HG03108 (cell line): ENCODE measurements around the gene HOXB9.

Experiments
- ATAC-seq: cut with Tn5 transposase; IDR thresholded peaks from one replicate; pipeline ENCODE4 v1.9.1; 2021; ENCODE audit warnings: moderate library complexity; ENCODE audit not compliant: unreplicated experiment

The HOXB9 gene

DNA sequence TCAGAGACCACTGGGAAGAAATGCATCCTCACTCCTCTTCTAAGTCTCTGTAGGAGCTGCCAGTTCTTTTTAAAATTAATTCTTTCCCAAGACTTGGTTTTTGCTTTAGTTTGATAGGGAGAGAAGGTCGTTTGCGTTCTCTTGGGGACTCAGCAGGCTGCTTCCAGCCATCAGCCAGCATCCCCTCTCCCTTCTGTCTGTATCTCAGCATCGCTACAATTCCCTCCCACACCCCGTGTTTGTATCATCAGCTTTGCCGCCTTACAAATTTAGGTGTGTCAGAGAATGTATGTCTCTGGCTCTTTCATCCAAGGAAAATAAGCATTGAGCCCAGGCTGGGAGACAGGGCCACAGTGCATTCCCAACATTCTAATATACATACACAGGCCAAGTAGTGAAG, 26.8 kb downstream of the HOXB9 start:
- no peak for ATAC-seq

DNA sequence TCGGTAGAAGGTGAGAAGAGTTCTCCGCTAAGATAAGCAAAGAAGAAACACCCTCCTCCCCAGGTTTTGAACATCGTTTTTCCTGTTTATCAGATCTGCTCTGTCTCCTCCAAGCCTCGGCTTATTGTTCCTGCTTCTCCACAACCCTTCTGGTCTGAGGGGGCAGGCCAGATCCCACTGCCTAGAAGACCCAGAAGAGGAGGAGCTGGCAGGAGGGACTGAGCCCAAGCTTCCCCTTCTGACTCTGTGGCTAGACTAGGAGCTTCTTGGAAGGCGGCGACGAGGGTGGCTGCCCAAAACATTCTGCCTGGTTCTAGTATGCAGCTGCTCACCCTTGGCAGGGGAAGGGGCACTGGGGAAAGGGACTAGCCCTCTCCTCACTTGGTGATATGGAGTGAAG, 27.4 kb downstream of the HOXB9 start:
- ATAC-seq: no peak

DNA sequence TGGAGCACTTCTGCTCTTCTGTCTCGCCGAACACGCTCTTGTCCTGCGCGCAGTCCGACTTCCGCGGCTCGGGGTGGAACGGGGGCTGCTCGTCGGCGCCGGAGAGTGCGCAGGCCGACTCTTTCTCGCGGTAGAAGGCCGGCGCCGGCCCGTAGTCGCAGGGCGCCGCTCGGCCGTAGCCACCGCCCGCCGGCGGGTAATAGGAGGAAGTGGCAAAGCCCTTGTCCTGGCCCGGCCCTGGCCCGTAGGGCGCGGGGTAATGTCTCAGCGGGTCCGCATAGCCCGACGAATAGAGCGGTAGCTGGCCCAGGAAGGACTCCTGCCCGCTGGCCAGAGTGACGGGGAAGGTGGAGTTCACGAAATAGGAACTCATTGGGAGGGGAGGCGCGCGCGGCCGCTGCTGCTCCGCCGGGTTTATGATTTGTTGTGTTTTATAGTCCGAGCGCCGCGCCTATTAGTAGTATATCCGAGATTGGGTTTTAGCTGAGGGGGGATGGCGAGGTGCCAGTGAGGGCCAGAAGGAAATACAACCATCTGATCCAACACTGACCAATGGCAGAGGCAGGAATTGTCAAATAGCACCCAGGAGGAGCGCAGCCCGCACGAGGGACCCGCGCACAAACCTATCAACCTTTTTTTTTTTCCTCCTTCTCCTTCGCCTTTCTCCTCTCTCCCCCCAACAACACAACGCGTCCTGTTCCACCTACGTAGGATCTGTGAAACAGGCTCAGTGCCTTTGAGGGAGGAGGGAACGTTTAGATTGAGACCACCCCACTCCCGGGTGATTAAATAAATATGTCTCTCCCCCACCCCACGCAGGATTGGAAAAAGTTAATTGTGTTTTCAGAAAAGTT, 28.2 kb downstream of the HOXB9 start:
- ATAC-seq: no peak

GRCh38 chr17:48597528-48597777, 28.7 kb downstream of the HOXB9 start:
- ATAC-seq: no peak

GRCh38 chr17:48596735-48597527, 29.2 kb downstream of the HOXB9 start:
- ATAC-seq: no peak

GRCh38 chr17:48596000-48596734, 30.0 kb downstream of the HOXB9 start:
- ATAC-seq: no peak

- ATAC-seq: no peak
These were observed 30.7 kb downstream of the HOXB9 start for GRCh38 chr17:48595278-48595999.

DNA sequence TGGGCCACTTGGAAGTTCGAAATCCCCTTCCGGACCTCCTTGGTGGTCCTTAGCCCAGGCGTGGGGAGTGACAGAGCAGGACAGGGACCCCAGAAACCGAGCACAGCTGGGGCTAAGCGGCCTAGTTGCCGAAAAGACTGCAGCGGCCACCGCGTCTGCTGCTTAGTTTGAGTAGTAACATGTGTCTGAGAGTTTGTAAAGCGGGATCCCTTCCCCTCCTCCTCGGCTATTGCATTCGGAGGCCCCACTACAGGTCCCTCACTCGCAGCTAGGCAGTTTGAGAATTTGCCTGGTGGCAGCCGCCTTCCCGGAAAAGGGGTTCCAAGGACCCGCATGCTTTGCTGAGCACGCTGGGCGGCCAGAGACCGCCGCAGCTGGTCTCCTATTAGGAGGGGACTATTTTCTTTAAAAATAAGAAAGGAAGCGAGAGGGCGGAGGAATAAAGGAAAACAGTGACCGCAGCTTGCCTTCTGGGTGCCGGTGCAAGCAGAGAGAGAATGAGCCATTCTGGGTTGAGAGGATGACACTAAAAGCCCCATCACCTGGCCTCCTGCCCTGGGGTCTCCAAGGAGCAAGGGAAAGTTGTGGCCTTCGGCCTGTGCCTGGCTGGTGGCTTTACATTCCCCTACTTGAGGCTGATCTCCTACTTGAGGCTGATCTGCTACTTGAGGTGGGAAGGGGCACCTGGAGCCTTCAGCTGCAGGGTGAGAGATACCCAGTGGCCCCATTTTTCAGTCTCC, 31.4 kb downstream of the HOXB9 start:
- no peak for ATAC-seq

DNA sequence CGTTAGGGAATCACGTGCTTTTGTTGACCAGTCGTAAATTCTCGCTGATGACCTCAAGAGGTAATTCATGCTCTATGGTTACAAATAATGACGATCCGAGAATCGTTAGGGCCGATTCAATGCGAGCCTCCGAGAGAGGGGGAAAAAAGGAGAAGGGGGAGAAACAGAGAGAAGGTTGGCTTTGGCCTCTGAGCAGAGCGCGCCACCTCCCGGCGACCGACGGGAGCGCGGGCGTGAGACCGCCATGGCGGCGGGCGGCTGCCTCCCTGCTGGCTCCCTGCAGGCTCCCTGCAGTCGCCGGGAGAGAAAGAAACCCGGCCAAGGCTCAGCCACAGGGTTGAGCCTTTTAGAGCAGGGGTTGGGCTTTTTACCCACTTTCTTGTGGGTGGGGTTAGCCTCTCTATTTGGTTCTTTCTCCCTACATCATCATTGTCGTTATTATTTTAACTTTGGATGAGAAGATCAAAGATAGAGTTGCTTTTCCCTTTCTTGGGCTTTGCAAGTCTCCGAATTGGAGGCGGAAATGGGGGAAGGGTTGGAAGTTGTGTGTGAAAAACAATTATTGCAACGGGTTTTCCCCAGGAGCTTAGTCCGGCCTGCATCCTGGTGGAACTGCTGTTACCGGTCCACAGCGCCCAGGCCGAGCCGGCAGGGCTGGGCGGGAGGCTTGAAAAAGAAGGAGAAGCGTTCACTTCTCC, 32.2 kb downstream of the HOXB9 start:
- ATAC-seq: no peak

- no peak for ATAC-seq
These were observed 32.9 kb downstream of the HOXB9 start, which contains the start of gene HOXB5 for GRCh38 chr17:48593126-48593829. HOXB5 (minus strand) TSS chr17:48593779; CDS start chr17:48593682, 97 bp downstream.

- no peak for ATAC-seq
These were observed 33.6 kb downstream of the HOXB9 start for GRCh38 chr17:48592577-48592976.

DNA sequence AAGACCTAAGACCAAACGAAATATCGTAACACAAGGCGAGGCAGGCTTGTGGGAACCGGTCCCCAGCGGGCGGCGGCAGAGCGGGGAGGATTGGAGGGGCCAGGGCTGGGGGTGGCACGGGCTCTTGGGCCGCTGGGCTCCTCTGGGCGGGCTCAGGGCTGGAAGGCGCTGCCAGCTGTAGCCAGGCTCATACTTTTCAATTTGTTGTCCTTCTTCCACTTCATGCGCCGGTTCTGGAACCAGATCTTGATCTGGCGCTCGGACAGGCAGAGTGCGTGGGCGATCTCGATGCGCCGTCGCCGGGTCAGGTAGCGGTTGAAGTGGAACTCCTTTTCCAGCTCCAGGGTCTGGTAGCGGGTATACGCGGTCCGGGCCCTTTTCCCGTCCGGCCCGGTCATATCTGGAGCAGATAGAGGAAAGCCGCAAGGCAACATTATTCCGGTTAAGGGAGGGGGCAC, 34.1 kb downstream of the HOXB9 start:
- ATAC-seq: no peak

DNA sequence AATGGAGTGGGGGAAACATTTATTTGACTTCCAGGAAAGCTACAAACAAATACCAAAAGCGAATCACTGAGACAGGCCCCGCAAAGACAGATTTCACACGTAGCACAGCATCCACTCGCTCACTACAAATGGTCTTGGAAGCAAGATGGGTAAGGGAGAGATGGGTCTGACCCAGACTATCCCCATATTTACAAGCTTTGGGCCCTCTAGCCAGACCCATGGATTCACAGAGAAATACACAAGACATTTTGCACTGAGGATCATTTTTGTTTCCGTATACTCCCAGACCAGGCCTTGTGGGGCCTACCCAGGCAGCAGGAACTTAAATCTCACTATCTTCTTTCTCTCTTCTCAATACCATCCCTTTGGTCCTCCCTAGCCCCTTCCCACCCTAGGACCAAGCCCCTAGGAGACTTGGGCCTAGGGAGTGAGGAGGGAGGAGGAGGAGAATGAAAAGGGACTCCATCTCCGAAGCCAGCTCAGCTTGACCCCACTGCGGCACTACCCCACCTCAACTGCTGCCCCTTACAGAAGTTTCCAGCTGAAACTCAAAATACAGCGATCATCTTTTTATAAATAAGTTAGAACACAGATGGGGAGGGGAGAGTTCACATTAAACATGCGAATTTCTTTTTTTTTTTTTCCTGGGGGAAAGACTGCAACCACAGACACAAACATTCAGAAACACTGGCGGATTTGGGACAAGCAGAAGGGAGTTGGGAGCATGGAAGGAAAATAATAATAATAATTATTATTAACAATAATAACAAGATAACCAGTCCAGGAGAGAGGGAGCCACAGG, 34.7 kb downstream of the HOXB9 start:
- ATAC-seq: no peak

GRCh38 chr17:48590607-48591161, 35.5 kb downstream of the HOXB9 start:
- no peak for ATAC-seq

DNA sequence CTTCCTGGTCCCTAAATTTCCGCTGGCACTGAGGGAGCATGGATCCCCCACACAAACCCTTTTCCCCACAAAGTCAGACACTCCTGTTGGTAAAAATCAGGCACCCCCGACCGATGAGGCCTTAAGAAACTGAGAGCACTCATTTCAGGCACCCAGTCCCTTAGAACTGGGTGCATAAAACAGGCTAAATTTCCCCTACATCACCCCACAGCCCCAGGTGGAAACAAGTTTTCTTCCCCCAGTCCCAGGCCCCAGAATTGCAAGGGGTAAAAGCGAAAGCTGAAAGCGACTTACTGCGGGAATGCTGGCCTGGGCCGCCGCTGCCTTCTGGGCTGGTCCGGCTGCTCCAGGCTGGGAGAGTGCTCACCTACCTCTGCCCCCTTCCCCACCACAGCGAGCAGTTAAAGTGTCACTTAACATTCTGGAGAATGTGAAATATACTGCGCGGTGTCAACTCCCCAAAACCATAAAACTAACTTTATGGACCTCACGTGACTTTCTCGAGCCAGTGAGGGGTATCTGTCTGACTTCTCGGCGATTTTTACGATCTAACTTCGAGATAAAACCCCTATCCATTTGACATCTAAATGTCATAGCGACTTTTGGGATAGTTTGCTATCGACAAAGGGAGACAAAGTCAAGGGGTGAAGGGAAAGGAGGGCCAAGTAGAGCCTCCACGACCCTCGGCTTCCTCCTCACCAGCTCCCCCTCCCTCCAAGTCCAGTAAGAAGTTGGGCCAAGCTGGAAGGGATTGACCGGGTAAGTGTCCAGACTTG, 36.1 kb downstream of the HOXB9 start, which contains the start of gene HOXB3:
TSS of gene HOXB3 (minus strand) at position 411 of the 776 bp plus-strand sequence. CDS start 37,767 bp downstream, outside the sequence.
- no peak for ATAC-seq

DNA sequence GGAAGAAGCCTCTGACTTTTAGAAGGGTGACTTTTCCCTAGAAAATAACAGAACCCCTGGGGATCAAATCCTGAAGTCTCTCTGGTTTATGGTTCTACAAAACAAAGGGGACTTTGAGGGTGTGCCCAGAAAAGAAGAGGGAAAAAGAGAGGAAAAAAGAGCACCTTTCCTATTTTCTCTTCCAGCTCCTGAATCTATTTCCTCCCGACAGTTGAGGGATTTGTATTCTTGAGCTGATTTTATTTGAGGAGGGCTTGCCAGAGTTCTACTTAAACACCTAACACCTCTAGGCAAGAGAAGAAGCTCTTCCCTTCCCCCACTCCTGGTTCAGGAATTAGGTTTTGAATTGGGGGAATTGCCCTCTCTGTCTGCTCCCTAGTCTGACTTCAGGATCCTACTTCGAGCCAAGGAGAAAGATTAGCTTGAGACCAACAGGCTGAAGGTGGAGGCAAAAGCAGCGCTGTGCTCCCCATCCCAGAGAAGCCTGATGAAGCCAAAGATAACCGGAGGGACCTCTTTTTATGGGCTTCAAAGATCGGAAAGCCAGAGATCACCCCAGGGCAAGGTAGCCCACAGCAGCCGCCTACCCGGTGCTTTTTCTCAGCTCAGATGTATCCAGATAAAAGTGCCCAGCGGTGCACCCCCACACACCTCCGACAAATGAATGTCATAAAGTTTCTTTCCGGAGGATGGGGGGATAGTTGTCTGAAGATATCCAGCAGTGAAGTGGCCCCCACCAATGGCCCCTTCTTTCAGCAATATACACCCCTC, 36.9 kb downstream of the HOXB9 start:
- no peak for ATAC-seq
